GM21737 (cell line): ENCODE measurements around the gene SBNO2.

ENCODE experiments used
- ATAC-seq: cut with Tn5 transposase; IDR thresholded peaks from one replicate; pipeline ENCODE4 v1.9.1; 2021; ENCODE audit warnings: mild to moderate bottlenecking, moderate library complexity; ENCODE audit not compliant: unreplicated experiment

The SBNO2 gene

GRCh38 chr19:1169411-1169791, 4.7 kb downstream of the SBNO2 start:
- ATAC-seq: no peak

DNA sequence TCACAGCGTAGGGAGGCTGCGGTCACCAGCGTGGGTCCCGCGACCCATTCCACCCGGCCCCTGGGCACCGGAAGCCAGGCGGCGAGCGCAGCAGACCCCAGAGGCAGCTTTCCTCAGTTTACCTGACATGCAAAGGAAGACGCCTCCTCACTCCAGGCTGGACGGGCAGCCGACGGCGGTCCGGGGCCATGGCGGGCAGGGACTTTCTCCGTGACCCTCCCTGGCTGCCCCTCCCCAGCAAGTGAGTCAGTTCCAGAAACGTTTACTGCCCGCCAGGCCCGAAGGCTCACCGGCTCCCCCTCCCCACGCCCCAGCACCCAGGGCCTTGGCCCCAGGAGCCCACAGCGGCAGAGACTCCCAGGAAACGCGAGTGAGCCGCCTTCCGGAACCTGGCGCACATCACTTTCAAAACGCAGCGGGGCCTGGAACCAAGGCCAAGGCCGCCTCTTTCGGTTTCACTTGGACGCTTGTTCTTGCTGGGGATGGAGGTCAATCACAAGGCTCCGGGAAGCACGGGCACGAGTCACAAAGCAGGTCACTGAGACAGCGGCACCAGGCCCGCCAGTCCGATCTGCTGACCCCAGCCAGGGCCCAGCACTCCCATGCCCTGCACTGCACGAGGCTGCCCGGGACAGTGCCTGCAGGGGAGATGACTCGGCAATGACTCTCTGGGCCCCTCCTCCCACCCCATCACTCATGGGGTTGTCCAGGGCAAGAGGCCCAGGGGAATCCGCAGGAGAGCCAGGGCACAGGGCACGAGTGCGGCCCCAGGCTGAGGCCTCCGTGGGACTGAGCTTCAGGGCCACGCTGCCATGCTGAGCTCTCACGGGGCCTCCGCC, 5.3 kb downstream of the SBNO2 start:
- ATAC-seq: no peak

DNA sequence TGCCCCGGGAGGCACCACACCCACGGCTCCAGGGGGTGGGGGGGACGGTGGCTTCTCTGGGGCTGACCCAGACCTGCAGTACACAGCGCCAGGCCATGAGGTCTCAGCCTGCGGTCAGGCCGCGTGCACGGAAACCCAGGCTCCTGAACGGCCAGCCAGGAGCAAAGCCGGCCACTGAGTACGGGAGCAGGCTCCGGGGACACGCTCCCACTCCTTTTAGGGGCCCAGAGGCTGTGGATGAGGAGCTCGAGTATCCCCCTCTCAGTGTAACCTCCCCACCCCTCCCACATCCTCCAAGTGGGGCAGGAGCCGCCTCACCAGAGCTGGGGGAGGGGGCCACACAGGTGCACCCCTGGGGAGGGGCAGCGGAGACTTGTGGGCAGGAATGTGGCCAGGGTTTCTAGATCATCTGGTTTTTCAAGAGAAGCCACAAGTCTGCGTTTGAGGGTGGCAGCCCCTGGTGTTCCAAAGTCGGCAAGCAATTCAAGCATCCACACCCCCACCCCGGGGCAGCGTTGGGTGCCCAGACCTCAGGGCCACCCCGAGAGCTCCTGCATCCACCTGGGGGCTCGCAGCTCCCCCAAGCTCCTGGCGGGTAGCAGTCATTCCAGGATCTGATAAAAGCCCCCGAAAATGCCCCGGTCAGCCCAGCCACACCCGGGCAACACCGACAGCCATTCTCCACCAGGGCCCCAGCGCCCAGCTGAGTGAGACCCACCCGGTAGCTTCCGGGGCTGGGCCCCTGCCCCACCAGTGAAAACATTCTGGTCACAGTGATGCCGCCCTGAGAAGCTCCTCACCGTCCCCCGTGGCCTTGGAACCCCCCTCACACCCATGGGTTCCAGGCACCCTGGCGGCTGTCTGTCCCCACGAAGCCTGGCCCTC, 6.1 kb downstream of the SBNO2 start:
- no peak for ATAC-seq

- ATAC-seq: no peak
Observed at GRCh38 chr19:1166872-1167573, 7.0 kb downstream of the SBNO2 start.

GRCh38 chr19:1164684-1165531, 9.2 kb downstream of the SBNO2 start:
- ATAC-seq: no peak

- no peak for ATAC-seq
Observed at GRCh38 chr19:1163934-1164683, 10.0 kb downstream of the SBNO2 start.

GRCh38 chr19:1163283-1163933, 10.7 kb downstream of the SBNO2 start:
- no peak for ATAC-seq

DNA sequence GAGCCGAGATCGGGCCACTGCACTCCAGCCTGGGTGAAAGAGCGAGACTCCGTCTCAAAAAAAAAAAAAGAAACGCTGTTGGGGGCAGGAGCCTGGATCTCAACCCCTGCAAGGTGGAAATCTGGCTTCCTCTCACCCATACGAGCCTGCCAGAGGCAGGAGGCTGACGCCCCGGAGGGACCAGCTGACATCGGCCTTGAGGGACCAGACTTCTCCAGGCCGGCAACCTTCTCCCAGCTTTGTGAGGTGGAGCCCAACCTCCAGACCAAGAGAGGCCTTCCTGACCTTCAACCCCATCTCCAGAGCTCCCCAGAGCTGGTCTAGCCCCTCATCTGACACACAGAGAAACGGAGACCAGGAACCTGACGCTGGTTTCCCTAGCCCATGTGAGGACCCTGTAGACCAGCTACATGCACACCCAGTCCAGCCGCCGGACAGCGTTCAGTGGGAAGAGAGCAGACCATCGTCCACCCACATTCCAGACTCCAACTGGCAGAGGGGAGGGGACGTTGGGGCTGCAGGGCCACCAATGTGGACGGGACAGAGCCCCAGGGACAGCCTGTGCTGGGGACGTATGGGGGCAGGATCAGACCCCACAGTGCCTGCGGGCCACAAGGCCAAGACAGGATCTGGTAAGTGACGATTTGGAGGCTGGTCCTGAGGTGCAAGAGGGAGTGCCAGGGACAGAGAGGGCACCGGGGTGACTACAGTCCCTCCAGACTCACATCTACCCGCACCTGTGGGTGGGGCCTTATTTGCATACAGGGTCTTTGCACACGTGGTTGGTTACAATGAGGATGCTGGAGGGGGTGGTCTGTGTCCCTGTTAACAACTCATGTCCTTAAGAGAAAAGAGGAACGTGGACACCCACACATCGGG, 11.4 kb downstream of the SBNO2 start:
- ATAC-seq: no peak

GRCh38 chr19:1161716-1162115, 12.4 kb downstream of the SBNO2 start:
- no peak for ATAC-seq

DNA sequence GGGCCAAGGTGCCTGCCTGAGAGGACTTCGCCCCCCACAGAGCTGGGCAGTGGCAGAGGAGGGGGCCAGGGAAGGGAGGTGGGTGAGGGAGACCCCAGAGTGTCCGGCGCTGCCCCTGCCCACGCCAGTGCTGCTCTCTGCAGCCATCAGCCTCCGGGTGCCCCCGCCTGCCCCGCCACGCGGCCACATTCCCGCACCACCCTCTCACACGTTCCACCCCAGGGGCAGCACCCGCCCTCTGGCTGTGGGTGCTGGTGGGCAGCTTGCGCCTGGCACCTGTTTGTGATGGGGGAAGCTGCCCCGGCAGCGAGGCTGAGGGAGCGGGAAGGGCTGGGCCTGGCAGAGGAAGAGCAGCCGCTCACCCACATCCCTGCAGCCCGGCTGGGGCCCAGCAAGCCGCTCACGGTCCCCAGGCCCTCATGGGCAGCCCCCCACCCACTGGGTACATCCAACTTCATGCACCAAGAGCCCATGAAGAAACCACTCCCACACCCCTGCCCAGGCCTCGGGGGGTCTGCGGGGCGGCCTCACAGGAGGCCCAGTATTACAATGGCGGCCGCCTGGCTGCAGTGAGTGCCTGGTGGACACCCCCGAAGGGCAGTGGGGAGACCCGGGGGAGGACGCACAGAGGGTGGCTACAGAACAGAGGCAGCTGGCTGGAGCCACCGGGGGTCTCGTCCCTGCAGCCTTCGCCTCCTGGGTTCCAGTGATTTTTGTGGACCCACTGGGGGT, 14.0 kb downstream of the SBNO2 start:
- ATAC-seq: no peak

GRCh38 chr19:1158885-1159448, 15.1 kb downstream of the SBNO2 start:
- ATAC-seq: no peak

GRCh38 chr19:1157931-1158884, 15.9 kb downstream of the SBNO2 start:
- no peak for ATAC-seq

GRCh38 chr19:1156830-1157615, 17.0 kb downstream of the SBNO2 start:
- ATAC-seq: no peak

DNA sequence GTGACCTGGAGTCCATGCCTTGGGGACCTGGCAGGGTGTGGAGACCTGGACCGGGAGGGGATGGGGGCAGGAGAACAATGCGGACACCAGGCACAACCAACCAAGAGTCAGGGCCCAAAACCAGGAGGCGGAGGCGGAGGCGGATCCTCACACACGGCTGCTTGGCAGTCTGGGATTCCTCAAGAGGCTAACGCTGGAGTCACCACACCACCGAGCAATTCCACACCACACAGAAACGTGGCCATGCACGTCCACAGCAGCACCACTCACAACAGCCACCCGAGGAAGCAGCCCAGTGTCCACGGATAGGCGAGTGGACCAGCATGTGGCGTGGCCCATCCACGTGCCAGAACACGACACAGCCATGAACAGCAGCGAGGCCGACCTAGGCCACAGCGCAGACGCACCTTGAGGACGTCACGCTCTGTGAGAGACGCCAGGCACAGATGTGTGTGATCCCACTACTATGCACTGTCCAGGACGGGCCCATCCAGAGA, 17.7 kb downstream of the SBNO2 start:
- no peak for ATAC-seq
